HG03469 (cell line): ENCODE results near the gene GSTM4.
"Not testable (repeated sequence)": the region's sequence is repeated elsewhere in the genome, so short reads cannot be mapped to it uniquely, and the experiment has no call there.

Experiments used
- ATAC-seq: cut with Tn5 transposase; IDR thresholded peaks from one replicate; pipeline ENCODE4 v1.9.1; 2021; ENCODE audit warnings: mild to moderate bottlenecking, moderate library complexity, moderate number of reproducible peaks; ENCODE audit not compliant: unreplicated experiment

GSTM4 gene

DNA sequence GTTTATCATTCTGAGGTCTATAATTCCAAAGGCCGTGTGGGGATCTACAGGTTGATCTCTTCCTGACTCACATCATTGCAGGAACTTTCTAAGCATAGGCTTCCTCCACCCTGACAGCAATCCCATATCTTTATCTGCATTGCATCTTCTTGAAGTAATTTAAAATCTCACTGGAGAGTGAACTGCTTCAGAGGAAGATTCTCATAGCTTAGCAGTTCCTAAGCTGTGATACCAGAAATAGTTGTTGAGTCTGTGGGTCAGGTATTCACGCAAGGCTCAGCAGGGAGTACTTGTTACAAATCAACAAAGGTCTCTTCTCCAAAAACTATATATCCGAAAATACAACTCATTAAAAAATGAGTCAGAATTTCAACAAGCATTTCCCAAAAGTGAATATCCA is 39.2 kb downstream of the GSTM4 start:
- not testable (repeated sequence) for ATAC-seq

DNA sequence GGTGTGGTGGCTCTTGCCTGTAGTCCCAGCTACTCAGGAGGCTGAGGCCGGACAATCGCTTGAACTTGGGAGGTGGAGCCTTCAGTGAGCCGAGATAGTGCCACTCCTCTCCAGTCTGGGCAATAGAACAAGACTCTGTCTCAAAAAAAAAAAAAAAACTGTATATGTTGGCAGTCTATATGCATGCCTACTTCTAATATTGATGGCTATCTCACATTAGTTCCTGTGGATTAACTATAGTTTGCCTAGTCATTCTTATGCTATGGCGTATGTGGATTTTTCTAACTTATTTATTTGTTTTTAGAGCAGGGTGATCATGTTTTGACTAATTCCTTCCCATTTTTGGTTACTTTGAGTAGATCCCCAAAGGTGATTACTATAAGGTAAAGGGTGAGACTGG is 41.2 kb downstream of the GSTM4 start:
- no peak for ATAC-seq

DNA sequence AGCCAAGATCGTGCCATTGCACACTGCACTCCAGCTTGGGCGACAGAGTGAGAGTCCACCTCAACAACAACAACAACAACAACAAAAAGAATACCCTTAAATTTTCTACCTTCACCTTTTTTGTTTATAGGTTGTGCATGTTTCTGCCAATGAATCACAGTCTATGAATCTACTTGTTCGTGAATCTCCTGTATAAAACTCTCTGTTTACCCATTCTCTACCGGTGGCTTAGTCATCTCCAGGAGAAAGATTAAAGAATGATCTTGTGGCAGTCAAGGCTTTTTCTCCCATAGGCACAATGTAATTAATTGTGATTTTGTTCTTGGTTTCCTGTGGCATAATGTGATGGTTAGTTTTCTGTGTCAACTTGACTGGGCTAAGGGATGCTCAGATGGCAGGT is 42.0 kb downstream of the GSTM4 start:
- not testable (repeated sequence) for ATAC-seq

DNA sequence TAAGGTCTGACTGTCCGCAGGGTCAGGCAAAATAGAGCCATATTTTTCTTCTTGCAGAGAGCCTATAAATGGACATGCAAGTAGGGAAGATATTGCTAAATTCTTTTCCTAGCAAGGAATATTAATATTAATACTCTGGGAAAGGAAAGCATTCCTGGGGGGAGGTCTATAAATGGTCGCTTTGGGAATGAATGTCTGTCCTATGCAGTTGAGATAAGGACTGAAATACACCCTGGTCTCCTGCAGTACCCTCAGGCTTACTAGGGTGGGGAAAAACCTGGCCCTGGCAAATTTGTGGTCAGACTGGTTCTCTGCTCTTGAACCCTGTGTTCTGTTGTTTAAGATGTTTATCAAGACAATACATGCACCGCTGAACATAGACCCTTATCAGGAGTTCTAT is 47.0 kb downstream of the GSTM4 start:
- not testable (repeated sequence) for ATAC-seq

DNA sequence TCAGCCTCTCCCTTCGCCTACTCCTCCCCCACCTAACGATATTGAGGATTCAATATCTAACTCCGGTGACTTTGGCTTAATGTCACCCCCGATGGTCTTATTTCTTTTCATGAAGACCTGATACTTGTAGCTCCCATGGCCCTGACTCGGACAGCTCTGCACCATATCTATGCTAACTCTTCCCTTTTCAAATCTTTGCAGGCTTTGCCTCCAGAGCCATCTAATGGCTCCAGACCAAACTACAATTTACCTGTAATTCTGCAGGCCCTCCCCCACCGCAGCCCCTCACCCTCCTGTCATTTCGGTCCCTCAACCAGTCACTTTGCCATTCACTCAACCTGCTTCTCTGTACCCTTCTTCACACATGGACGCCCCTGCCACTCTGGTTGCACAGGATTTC is 48.3 kb downstream of the GSTM4 start:
- no peak for ATAC-seq

DNA sequence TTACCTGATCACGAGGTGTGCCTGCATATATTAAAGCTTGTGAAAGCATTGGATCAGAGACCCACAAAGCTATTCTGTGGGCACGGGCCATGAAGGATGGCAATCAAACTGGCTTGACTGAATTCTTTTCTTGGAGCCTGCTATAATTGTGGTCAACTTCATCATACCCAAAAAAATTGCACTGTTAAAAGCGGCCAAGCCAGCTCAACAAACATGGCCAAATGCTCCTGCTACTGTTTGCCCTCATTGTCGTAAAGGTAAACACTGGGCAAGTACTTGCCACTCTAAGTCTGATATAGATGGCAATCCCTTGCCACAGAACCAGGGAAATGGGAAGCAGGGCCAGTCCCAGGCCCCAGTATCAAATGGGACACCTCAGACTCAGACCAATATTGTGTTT is 49.5 kb downstream of the GSTM4 start:
- ATAC-seq = no peak

DNA sequence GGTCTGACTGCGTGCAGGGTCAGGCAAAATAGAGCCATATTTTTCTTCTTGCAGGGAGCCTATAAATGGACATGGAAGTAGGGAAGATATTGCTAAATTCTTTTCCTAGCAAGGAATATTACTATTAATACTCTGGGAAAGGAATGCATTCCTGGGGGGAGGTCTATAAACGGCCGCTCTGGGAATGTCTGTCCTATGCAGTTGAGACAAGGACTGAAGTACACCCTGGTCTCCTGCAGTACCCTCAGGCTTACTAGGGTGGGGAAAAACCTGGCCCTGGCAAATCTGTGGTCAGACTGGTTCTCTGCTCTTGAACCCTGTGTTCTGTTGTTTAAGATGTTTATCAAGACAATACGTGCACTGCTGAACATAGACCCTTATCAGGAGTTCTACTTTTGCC is 53.0 kb downstream of the GSTM4 start:
- not testable (repeated sequence) for ATAC-seq

DNA sequence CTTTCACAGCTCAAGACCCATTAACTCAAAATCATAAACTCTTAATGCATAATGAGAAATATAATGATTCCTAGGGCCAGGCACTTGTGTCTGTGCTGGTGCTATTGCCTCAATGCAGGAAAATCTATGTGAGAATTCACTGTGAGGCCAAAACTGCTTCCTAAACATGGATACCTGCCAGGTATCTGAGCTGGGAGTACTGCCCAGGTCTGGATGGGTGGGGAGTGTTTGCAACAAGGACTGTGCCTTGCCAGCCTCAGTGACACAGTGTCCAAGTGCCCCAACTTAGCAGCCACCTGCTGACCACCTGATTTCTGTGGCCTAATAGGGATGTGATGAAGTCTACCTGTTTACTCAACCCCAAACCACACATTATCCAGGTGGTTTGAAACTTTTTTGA is 53.9 kb downstream of the GSTM4 start:
- ATAC-seq = not testable (repeated sequence)
